HFF-Myc (cell line): Measurements from ENCODE around the gene PEX19.

Experiments
- DNase-seq: peaks from one replicate; pipeline ENCODE4 v3.0.0-alpha.2; 2011; ENCODE audit warnings: low read depth; ENCODE audit errors: extremely low read depth
- H3K4me3 ChIP-seq: replicated peaks from 2 replicates; pipeline ENCODE4 v1.5.1; 2011; ENCODE audit warnings: low read depth, mild to moderate bottlenecking, control low read depth, low read length
- CTCF ChIP-seq: IDR thresholded peaks from 2 replicates; pipeline ENCODE4 v1.5.1; 2012; ENCODE audit warnings: mild to moderate bottlenecking, low read depth, low read length, control low read depth; ENCODE audit errors: missing control alignments

Gene PEX19

GRCh38 chr1:160256396-160257046 is 28.4 kb downstream of the PEX19 start:
- no peak for TF ChIP-seq CTCF
- H3K4me3 ChIP-seq = no peak overlapping the region
- no peak for DNase-seq

- no peak overlapping the region for H3K4me3 ChIP-seq
- TF ChIP-seq CTCF = no peak
- DNase-seq = no peak
These were observed 29.1 kb downstream of the PEX19 start for GRCh38 chr1:160255781-160256300.

DNA sequence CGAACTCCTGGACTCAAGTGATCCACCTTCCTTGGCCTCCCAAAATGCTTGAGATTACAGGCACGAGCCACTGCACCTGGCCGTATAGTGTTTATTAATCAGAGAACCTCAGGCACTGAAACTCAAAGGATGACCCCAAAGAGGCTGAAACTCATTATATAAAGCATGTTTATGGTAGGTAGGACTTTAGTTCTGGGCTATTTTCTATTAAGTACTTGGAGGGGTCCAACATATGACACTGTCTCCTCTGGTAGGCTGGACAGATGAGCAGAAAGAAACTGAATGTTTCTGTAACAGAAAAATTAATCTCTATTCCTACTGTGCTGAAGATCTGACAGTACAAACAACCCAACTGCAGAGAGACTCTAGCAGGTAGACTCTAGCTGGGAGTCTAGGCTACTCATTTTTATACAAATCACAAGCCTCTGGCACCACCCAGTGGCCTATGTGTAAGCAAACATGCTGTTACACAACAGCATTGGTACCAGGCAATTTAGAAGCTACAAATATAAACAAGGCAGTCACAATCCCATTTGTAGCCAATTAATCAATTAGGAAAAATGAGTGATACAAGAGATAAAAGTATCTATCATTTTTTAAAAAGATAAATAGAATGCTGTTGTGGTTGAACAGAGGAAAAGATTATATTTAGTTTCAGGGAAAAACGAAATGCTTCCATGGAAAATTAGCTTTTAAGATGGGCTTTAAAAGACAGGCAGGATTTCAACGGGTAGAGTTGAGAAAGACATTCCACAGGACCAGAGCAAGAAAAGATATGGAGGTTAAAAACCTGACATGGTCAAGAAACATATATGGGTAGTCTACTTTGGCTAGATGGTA is 33.0 kb downstream of the PEX19 start:
- peak; percentile 40 for DNase-seq
- peak; percentile 64 for TF ChIP-seq CTCF
- no peak overlapping the region for H3K4me3 ChIP-seq

DNA sequence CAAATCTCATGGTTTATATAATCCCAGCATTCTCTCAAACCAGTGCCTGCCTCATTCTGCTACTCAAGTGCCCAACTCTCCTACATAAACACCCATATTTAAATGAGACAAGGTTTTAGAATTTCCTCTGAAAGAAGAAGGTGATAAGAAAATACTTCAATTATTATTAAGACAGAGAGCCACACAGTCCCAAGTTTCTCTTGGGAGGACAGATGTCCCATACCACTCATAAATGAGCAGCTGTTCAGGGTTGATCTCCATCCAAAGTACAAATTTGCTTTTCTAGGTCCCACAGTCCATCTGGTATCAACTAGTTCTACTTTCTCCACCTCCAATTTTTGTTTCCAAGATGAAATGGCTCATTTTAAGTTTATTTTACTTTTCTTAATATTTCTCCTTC is 33.9 kb downstream of the PEX19 start:
- TF ChIP-seq CTCF = no peak
- no peak overlapping the region for H3K4me3 ChIP-seq
- no peak for DNase-seq

DNA sequence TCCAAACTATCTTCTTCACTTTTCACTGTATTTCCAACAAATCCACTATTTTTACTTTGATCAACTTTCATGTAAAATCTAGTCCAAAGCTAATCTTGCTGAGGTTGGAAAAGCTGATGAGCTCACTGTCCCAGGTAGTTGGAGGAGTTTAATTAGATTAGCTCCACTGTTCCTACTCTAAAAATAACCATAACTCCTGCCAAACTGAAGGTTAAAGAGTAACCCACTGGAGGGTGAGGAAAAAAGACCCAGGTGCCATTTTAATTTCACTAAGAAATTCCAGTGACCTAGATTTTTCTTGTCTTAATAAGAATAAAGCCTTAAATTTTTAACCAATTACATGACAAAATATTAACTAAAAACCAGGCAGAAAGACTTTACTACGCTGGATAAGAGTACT is 37.9 kb downstream of the PEX19 start:
- H3K4me3 ChIP-seq = no peak overlapping the region
- no peak for DNase-seq
- TF ChIP-seq CTCF = no peak

DNA sequence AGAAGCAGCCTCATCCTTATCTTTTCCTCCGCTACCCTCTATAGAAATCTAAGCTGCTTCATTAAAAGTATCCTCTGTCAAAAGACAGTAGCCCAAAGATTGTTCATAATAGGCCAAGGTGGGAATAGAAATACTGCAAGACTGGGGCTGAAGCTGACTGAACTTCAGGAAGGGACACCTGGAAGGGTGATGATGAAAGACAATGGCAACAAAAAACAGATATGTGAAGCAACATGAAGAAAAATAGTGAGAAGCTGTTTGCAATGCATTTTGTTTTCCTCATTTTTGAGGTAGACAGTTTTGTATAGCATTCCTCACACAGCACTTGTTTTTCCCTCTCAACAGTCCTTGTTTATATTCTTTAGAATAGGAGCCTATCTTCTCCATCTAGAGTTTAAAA is 39.5 kb downstream of the PEX19 start:
- no peak for DNase-seq
- H3K4me3 ChIP-seq = no peak overlapping the region
- TF ChIP-seq CTCF = no peak
